ENCODE results near the gene USP20. TPM values are rescaled to one million over a fixed set of nuclear protein-coding genes. Genes with fewer than 3 reads are reported as not detected.

USP20 gene
- total RNA-seq, 4 donors from 2014 or later, result 15.8 to 36.3 (median 22.6) TPM

DNA sequence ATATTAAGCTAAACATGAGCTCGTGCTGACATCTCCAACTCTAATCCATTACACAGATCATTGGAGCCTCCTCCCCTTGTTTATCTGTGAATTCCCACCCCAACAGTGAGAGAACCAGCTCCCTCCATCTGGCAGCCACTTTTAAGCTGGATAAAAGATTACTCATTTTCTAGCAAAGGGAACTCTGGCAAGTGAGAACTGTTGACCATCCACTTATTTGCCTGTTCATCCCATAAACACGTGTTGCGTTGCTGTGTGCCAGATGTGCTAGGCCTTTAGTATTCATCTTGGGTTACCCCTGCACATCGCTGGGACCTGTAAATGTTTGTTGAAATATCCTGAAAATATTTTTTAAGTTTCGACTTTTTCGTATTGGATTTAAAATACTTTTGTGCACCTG lies 8.9 kb upstream of the USP20 start:
- Histone ChIP-seq H3K27me3 (no peaks in the 10 kb centered on the region), H3K27ac (no peak overlapping the region), H3K4me1 (peaks cover 0 to 10% (median 0%) of the 10 kb centered on the region in 4 donors), H3K9me3 (no peaks in the 10 kb centered on the region), H3K4me3 (no peak overlapping the region), H3K36me3 (peaks cover 0 to 57% (median 0%) of the 10 kb centered on the region in 3 donors)
- TF ChIP-seq, protein P1, sequence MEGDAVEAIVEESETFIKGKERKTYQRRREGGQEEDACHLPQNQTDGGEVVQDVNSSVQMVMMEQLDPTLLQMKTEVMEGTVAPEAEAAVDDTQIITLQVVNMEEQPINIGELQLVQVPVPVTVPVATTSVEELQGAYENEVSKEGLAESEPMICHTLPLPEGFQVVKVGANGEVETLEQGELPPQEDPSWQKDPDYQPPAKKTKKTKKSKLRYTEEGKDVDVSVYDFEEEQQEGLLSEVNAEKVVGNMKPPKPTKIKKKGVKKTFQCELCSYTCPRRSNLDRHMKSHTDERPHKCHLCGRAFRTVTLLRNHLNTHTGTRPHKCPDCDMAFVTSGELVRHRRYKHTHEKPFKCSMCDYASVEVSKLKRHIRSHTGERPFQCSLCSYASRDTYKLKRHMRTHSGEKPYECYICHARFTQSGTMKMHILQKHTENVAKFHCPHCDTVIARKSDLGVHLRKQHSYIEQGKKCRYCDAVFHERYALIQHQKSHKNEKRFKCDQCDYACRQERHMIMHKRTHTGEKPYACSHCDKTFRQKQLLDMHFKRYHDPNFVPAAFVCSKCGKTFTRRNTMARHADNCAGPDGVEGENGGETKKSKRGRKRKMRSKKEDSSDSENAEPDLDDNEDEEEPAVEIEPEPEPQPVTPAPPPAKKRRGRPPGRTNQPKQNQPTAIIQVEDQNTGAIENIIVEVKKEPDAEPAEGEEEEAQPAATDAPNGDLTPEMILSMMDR (IDR thresholded peaks at IDR 0.05), result no peak
- no peak for TF ChIP-seq POLR2A (IDR thresholded peaks at IDR 0.05)
- no peak for DNase-seq

- Histone ChIP-seq H3K27ac (no peak overlapping the region), H3K4me3 (no peak overlapping the region), H3K36me3 (peaks cover 0 to 57% (median 0%) of the 10 kb centered on the region in 3 donors), H3K9me3 (no peaks in the 10 kb centered on the region), H3K4me1 (peaks cover 0 to 10% (median 0%) of the 10 kb centered on the region in 4 donors), H3K27me3 (no peaks in the 10 kb centered on the region)
- TF ChIP-seq, protein P1 (IDR thresholded peaks at IDR 0.05), result no peak
- no peak for TF ChIP-seq POLR2A (IDR thresholded peaks at IDR 0.05)
- DNase-seq, result no peak
Observed at GRCh38 chr9:129826759-129827158, 8.5 kb upstream of the USP20 start.

DNA sequence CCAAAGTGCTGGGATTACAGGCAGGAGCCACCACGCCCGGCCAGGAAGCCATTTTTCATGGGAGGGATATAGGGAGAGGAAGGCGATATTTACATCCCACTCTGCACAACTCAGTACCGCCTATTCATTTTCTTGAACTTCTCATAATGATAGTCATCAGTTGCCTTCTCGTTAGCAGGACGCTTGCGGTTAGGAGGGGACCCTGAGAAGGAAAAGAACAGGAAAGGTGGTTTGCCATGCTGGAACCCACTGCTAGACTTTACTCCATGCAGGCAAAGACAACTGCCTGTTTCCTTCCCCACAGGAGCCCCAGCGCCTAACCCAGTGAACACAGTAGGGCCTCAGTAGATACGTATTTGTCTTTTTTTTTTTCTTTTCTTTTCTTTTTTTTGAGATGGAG lies 7.2 kb upstream of the USP20 start:
- H3K4me1 ChIP-seq, result peaks cover 0 to 3% (median 0%) of the 10 kb centered on the region in 4 donors
- no peak overlapping the region for H3K4me3 ChIP-seq
- DNase-seq, result no peak
- no peaks in the 10 kb centered on the region for H3K27me3 ChIP-seq
- no peaks in the 10 kb centered on the region for H3K9me3 ChIP-seq
- no peak for TF ChIP-seq POLR2A (IDR thresholded peaks at IDR 0.05)
- TF ChIP-seq, protein P1 (IDR thresholded peaks at IDR 0.05), result no peak
- no peak overlapping the region for H3K27ac ChIP-seq
- H3K36me3 ChIP-seq, result peaks cover 0 to 60% (median 0%) of the 10 kb centered on the region in 3 donors

DNA sequence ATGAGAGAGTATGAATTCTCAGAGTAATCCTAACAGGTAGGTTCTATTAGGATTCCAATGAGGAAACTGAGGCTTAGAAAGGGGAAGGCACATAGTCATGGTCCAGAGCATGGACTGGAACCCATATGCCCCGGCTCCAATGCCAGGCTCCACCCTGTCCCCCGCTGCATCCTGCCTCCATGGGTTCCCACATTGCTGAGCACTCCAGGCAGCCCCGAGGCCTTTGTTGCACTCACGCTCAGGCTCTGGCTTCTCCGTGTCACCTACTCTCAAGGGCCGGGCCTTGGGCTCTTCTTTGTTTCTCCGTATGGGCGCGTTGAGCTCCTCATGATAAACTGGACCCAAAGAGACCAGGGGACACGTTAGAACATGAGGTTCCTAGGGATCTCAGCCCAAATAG lies 6.3 kb upstream of the USP20 start:
- Histone ChIP-seq H3K9me3 (no peaks in the 10 kb centered on the region), H3K4me3 (no peak overlapping the region), H3K4me1 (peaks cover 0 to 7% (median 4%) of the 10 kb centered on the region in 4 donors), H3K36me3 (peaks cover 0 to 64% (median 0%) of the 10 kb centered on the region in 3 donors), H3K27ac (no peak overlapping the region), H3K27me3 (no peaks in the 10 kb centered on the region)
- TF ChIP-seq, protein P1 (IDR thresholded peaks at IDR 0.05), result no peak
- TF ChIP-seq POLR2A (IDR thresholded peaks at IDR 0.05), result no peak
- no peak for DNase-seq

GRCh38 chr9:129832982-129833381 lies 2.3 kb upstream of the USP20 start:
- Histone ChIP-seq H3K4me1 (peaks cover 0 to 29% (median 11%) of the 10 kb centered on the region in 4 donors), H3K4me3 (no peak overlapping the region), H3K9me3 (no peaks in the 10 kb centered on the region), H3K36me3 (peaks cover 0 to 53% (median 0%) of the 10 kb centered on the region in 3 donors), H3K27me3 (no peaks in the 10 kb centered on the region), H3K27ac (no peak overlapping the region)
- TF ChIP-seq POLR2A (IDR thresholded peaks at IDR 0.05), result no peak
- TF ChIP-seq, protein P1 (IDR thresholded peaks at IDR 0.05), result no peak
- no peak for DNase-seq

Data from Peyer's patch (tissue), 4 donors.